HG03103 (cell line): ENCODE data around the gene OR51V1.
"Not testable (repeated sequence)": the region's sequence is repeated elsewhere in the genome, so short reads cannot be mapped to it uniquely, and the experiment has no call there.

ENCODE experiments used
- ATAC-seq: cut with Tn5 transposase; IDR thresholded peaks from one replicate; pipeline ENCODE4 v1.9.1; 2021; ENCODE audit warnings: low read depth; ENCODE audit not compliant: unreplicated experiment

OR51V1 gene

GRCh38 chr11:5200582-5200981, at the start of gene OR51V1:
TSS of gene OR51V1 (minus strand) at chr11:5200682. CDS start at chr11:5200682, 0 bp downstream.
- no peak for ATAC-seq

GRCh38 chr11:5249807-5250396, 49.4 kb upstream of the OR51V1 start, which contains the start of gene HBG1:
TSS of gene HBG1 (minus strand) at chr11:5249857. CDS start at chr11:5249804, 53 bp downstream.
- ATAC-seq = not testable (repeated sequence)

- not testable (repeated sequence) for ATAC-seq
Measured at GRCh38 chr11:5248498-5248897, 48.0 kb upstream of the OR51V1 start.

- no peak for ATAC-seq
Measured at GRCh38 chr11:5247472-5248192, 47.1 kb upstream of the OR51V1 start.

GRCh38 chr11:5246772-5247471, 46.4 kb upstream of the OR51V1 start:
- no peak for ATAC-seq

GRCh38 chr11:5245155-5245554, 44.7 kb upstream of the OR51V1 start:
- no peak for ATAC-seq

GRCh38 chr11:5243816-5244180, 43.3 kb upstream of the OR51V1 start:
- ATAC-seq = no peak

- peak; percentile 55 for ATAC-seq
Measured at GRCh38 chr11:5242933-5243815, 42.7 kb upstream of the OR51V1 start.

GRCh38 chr11:5242208-5242607, 41.7 kb upstream of the OR51V1 start:
- ATAC-seq = no peak

GRCh38 chr11:5241458-5241857, 41.0 kb upstream of the OR51V1 start:
- no peak for ATAC-seq

GRCh38 chr11:5240458-5240857, 40.0 kb upstream of the OR51V1 start:
- ATAC-seq = no peak

GRCh38 chr11:5240056-5240455, 39.6 kb upstream of the OR51V1 start:
- ATAC-seq = no peak

GRCh38 chr11:5239046-5239445, 38.6 kb upstream of the OR51V1 start:
- ATAC-seq = no peak

GRCh38 chr11:5238486-5238885, 38.0 kb upstream of the OR51V1 start:
- no peak for ATAC-seq

- no peak for ATAC-seq
Measured at GRCh38 chr11:5237420-5237819, 36.9 kb upstream of the OR51V1 start.

GRCh38 chr11:5235364-5236095, 35.0 kb upstream of the OR51V1 start:
- no peak for ATAC-seq

GRCh38 chr11:5234381-5234834, 33.9 kb upstream of the OR51V1 start, which contains the start of gene HBD:
TSS of gene HBD (minus strand) at chr11:5234483. CDS start at chr11:5234433, 50 bp downstream.
- peak; percentile 85 for ATAC-seq

- no peak for ATAC-seq
Measured at GRCh38 chr11:5233307-5233706, 32.8 kb upstream of the OR51V1 start.

- ATAC-seq = no peak
Measured at GRCh38 chr11:5232821-5233220, 32.3 kb upstream of the OR51V1 start.

GRCh38 chr11:5232176-5232575, 31.7 kb upstream of the OR51V1 start:
- ATAC-seq = no peak
